HepG2 (cell line): Measurements from ENCODE around the gene ZNF414. TPM values are rescaled to one million over a fixed set of nuclear protein-coding genes. Genes with fewer than 3 reads are reported as not detected.

ENCODE experiments used
- ARHGAP35 ChIP-seq: sonication (generic); formaldehyde crosslinking; IDR thresholded peaks from 2 replicates; pipeline ENCODE4 v1.9.0; 2022; ENCODE audit warnings: mild to moderate bottlenecking, inconsistent platforms, moderate library complexity, missing genetic modification reagents, borderline replicate concordance
- FOSL2 ChIP-seq: sonication (generic); formaldehyde crosslinking; IDR thresholded peaks from 2 replicates; pipeline ENCODE4 v1.4.0; 2020; ENCODE audit warnings: missing genetic modification reagents
- GABPA ChIP-seq, 2 experiments: IDR thresholded peaks; 2 replicates each; pipeline ENCODE4 v1.6.1; 2011 to 2016; ENCODE audit warnings: low read depth in 2 of 2, low read length in 1 of 2, missing biosample characterization in 1 of 2, missing genetic modification characterization in 1 of 2
- GATAD2A ChIP-seq: IDR thresholded peaks from 2 replicates; pipeline ENCODE4 v1.6.1; 2016
- IKZF4 ChIP-seq: sonication (generic); formaldehyde crosslinking; IDR thresholded peaks from 2 replicates; pipeline ENCODE4 v1.5.1; 2020; ENCODE audit warnings: borderline replicate concordance, mild to moderate bottlenecking, low read depth, missing genetic modification reagents; ENCODE audit errors: not compliant biosample characterization
- RAD51 ChIP-seq: fragments of 450-650 bp; IDR thresholded peaks from 2 replicates; pipeline ENCODE4 v1.6.1; 2016; ENCODE audit warnings: borderline replicate concordance
- ZBTB3 ChIP-seq: sonication (generic); formaldehyde crosslinking; IDR thresholded peaks from 2 replicates; pipeline ENCODE4 v1.4.0; 2020; ENCODE audit warnings: low read depth, mild to moderate bottlenecking, moderate library complexity, missing genetic modification reagents, borderline replicate concordance
- ZFP82 ChIP-seq: sonication (generic); formaldehyde crosslinking; IDR thresholded peaks from 2 replicates; pipeline ENCODE4 v1.5.1; 2020; ENCODE audit warnings: mild to moderate bottlenecking, missing genetic modification reagents, borderline replicate concordance
- ZFP90 ChIP-seq: sonication (generic); formaldehyde crosslinking; IDR thresholded peaks from 2 replicates; pipeline ENCODE4 v1.8.0; 2022; ENCODE audit warnings: missing genetic modification reagents, mild to moderate bottlenecking, inconsistent platforms, borderline replicate concordance
- ZMYM4 ChIP-seq: sonication (generic); formaldehyde crosslinking; IDR thresholded peaks from 2 replicates; pipeline ENCODE4 v1.8.1; 2023; ENCODE audit warnings: mild to moderate bottlenecking, missing genetic modification reagents
- ZNF557 ChIP-seq: sonication (generic); formaldehyde crosslinking; IDR thresholded peaks from 2 replicates; pipeline ENCODE4 v1.4.0; 2020; ENCODE audit warnings: missing genetic modification reagents
- polyA plus RNA-seq, 8 experiments: library from polyadenylated mRNA; depleted of rRNA in 3 of 8; stranded (reverse) in 7 of 8; unstranded in 1 of 8; fragments of >200 nt; fragmentation: Illumina TruSeq in 4 of 8; extraction: Trizol in 4 of 8; gene quantifications; 2 replicates each; pipeline versions ENCODE4 v1.2.1 to v1.2.3, GENCODE V29; 2011 to 2016; ENCODE audit warnings: low read depth in 4 of 8, missing spikeins in 1 of 8, mixed read lengths in 1 of 8; ENCODE audit not compliant: insufficient read depth in 1 of 8
- total RNA-seq, 5 experiments: library from RNA; depleted of rRNA; stranded (reverse); fragments of >200 nt; fragmentation: Illumina TruSeq; extraction: Trizol; gene quantifications; 2 replicates each; pipeline ENCODE4 v1.2.3, GENCODE V29; 2016; ENCODE audit warnings: low read depth in 1 of 5
- TF ChIP-seq, protein P1 (sequence below): sonication (generic); formaldehyde crosslinking; conservative IDR thresholded peaks from 2 replicates; pipeline ENCODE4 v1.8.0; 2022; ENCODE audit warnings: low read depth, missing genetic modification reagents
- TF ChIP-seq, protein P2 (sequence below): sonication (generic); formaldehyde crosslinking; IDR thresholded peaks from 2 replicates; pipeline ENCODE4 v1.5.0; 2020; ENCODE audit warnings: missing genetic modification reagents, mild to moderate bottlenecking, borderline replicate concordance
- TF ChIP-seq, protein P3 (sequence below): sonication (generic); formaldehyde crosslinking; IDR thresholded peaks from 2 replicates; pipeline ENCODE4 v1.4.0; 2020; ENCODE audit warnings: mild to moderate bottlenecking, missing genetic modification reagents
- TF ChIP-seq, protein P4 (sequence below): sonication (generic); formaldehyde crosslinking; conservative IDR thresholded peaks from 2 replicates; pipeline ENCODE4 v1.5.0; 2020; ENCODE audit warnings: missing genetic modification reagents
- TF ChIP-seq, protein P5 (sequence below): conservative IDR thresholded peaks from 2 replicates; pipeline ENCODE4 v1.6.1; 2018; ENCODE audit warnings: missing genetic modification reagents
- TF ChIP-seq, protein P6 (sequence below): sonication (generic); formaldehyde crosslinking; IDR thresholded peaks from 2 replicates; pipeline ENCODE4 v1.8.1; 2022; ENCODE audit warnings: low read depth, mild to moderate bottlenecking, missing genetic modification reagents

ZNF414 gene
- total and polyA plus RNA-seq, 2 of the 13 experiments (the other 11 are each of a cell fraction or from before 2014, with no cell fraction given): 2.5 to 4.0 TPM

DNA sequence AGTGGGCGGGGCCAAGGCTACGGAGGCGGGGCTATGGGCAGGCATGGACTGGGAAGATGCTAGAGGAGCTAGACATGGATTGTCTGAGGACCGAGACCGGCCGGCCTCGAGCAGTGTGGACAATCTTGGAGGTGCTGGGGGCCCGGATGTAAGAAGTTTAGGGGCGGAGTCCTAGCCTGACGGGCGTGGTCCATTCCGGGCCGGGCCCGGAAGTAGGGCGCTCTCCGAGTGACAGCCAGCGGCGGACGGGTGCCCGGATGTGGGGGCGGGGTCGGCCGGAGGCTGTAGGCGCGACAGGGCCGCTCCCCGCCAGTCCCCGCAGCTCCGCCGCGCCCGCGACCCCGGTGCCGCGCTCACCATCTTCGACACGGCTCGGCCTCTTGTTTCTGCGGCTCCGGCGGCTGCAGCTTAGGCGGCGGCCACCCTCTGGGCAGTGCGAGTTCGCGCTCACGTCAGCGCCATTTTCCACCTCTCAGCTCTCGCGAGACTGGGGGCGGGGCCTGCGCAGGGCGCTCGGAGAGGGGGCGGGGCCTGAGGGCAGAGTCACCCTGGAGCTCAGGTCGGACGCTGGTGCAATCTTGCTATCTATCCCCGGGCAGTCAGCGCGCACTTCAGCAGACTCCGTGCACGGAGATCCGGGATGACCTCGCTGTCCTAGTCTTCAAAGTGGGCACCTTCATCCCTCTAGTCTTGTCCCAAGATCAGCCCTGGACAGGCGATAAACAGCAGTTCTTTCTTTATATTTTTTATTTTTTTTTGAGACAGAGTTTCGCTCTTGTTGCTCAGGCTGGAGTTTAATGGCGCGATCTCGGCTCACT, at the start of gene ZNF414 (continued):
- peak; percentile 72 for TF ChIP-seq GABPA (IDR thresholded peaks at IDR 0.05; ENCODE audit: low read depth, low read length)
- TF ChIP-seq GABPA (CRISPR knock-in tag; IDR thresholded peaks at IDR 0.05; ENCODE audit: low read depth): peak; percentile 87
- TF ChIP-seq RAD51: no peak
- TF ChIP-seq, protein P1, sequence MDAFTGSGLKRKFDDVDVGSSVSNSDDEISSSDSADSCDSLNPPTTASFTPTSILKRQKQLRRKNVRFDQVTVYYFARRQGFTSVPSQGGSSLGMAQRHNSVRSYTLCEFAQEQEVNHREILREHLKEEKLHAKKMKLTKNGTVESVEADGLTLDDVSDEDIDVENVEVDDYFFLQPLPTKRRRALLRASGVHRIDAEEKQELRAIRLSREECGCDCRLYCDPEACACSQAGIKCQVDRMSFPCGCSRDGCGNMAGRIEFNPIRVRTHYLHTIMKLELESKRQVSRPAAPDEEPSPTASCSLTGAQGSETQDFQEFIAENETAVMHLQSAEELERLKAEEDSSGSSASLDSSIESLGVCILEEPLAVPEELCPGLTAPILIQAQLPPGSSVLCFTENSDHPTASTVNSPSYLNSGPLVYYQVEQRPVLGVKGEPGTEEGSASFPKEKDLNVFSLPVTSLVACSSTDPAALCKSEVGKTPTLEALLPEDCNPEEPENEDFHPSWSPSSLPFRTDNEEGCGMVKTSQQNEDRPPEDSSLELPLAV (CRISPR knock-in tag): no peak
- no peak for TF ChIP-seq ZBTB3 (CRISPR knock-in tag)
- 0 out of 2 replicates have a peak, but pooled peaks have one; percentile 37 for TF ChIP-seq ARHGAP35 (CRISPR knock-in tag)
- TF ChIP-seq ZFP82 (CRISPR knock-in tag): peak; percentile 61; the same call in 1 of the 2 replicates
- peak; percentile 61; the same call in 1 of the 2 replicates for TF ChIP-seq ZMYM4 (CRISPR knock-in tag)
- TF ChIP-seq, protein P2, sequence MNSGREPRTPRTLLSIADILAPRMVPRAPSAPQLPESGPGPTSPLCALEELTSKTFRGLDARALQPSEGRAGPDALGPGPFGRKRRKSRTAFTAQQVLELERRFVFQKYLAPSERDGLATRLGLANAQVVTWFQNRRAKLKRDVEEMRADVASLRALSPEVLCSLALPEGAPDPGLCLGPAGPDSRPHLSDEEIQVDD: peak; percentile 30; the same call in 1 of the 2 replicates
- TF ChIP-seq, protein P3, sequence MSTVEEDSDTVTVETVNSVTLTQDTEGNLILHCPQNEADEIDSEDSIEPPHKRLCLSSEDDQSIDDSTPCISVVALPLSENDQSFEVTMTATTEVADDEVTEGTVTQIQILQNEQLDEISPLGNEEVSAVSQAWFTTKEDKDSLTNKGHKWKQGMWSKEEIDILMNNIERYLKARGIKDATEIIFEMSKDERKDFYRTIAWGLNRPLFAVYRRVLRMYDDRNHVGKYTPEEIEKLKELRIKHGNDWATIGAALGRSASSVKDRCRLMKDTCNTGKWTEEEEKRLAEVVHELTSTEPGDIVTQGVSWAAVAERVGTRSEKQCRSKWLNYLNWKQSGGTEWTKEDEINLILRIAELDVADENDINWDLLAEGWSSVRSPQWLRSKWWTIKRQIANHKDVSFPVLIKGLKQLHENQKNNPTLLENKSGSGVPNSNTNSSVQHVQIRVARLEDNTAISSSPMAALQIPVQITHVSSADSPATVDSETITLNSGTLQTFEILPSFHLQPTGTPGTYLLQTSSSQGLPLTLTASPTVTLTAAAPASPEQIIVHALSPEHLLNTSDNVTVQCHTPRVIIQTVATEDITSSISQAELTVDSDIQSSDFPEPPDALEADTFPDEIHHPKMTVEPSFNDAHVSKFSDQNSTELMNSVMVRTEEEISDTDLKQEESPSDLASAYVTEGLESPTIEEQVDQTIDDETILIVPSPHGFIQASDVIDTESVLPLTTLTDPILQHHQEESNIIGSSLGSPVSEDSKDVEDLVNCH (CRISPR knock-in tag): peak; percentile 99; the same call in 1 of the 2 replicates
- no peak for TF ChIP-seq IKZF4 (CRISPR knock-in tag)
- TF ChIP-seq, protein P4, sequence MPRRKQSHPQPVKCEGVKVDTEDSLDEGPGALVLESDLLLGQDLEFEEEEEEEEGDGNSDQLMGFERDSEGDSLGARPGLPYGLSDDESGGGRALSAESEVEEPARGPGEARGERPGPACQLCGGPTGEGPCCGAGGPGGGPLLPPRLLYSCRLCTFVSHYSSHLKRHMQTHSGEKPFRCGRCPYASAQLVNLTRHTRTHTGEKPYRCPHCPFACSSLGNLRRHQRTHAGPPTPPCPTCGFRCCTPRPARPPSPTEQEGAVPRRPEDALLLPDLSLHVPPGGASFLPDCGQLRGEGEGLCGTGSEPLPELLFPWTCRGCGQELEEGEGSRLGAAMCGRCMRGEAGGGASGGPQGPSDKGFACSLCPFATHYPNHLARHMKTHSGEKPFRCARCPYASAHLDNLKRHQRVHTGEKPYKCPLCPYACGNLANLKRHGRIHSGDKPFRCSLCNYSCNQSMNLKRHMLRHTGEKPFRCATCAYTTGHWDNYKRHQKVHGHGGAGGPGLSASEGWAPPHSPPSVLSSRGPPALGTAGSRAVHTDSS (CRISPR knock-in tag): no peak
- TF ChIP-seq GATAD2A: no peak
- TF ChIP-seq, protein P5, sequence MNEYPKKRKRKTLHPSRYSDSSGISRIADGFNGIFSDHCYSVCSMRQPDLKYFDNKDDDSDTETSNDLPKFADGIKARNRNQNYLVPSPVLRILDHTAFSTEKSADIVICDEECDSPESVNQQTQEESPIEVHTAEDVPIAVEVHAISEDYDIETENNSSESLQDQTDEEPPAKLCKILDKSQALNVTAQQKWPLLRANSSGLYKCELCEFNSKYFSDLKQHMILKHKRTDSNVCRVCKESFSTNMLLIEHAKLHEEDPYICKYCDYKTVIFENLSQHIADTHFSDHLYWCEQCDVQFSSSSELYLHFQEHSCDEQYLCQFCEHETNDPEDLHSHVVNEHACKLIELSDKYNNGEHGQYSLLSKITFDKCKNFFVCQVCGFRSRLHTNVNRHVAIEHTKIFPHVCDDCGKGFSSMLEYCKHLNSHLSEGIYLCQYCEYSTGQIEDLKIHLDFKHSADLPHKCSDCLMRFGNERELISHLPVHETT (CRISPR knock-in tag): peak; percentile 50; the same call in 1 of the 2 replicates
- peak; percentile 72; the same call in 1 of the 2 replicates for TF ChIP-seq ZFP90
- TF ChIP-seq ZNF557 (CRISPR knock-in tag): no peak
- TF ChIP-seq, protein P6, sequence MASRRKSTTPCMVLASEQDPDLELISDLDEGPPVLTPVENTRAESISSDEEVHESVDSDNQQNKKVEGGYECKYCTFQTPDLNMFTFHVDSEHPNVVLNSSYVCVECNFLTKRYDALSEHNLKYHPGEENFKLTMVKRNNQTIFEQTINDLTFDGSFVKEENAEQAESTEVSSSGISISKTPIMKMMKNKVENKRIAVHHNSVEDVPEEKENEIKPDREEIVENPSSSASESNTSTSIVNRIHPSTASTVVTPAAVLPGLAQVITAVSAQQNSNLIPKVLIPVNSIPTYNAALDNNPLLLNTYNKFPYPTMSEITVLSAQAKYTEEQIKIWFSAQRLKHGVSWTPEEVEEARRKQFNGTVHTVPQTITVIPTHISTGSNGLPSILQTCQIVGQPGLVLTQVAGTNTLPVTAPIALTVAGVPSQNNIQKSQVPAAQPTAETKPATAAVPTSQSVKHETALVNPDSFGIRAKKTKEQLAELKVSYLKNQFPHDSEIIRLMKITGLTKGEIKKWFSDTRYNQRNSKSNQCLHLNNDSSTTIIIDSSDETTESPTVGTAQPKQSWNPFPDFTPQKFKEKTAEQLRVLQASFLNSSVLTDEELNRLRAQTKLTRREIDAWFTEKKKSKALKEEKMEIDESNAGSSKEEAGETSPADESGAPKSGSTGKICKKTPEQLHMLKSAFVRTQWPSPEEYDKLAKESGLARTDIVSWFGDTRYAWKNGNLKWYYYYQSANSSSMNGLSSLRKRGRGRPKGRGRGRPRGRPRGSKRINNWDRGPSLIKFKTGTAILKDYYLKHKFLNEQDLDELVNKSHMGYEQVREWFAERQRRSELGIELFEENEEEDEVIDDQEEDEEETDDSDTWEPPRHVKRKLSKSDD (CRISPR knock-in tag): no peak
- TF ChIP-seq FOSL2 (CRISPR knock-in tag): peak; percentile 56
